ENCODE results near the gene SERPINB12. TPM values are rescaled to one million over a fixed set of nuclear protein-coding genes. Genes with fewer than 3 reads are reported as not detected.

SERPINB12 gene
- total and polyA plus RNA-seq, 2 donors (not counting 3 experiments of a cell fraction or from before 2014, with no cell fraction given): not detected

GRCh38 chr18:63523660-63524059 is 18.5 kb upstream of the SERPINB12 start:
- FAIRE-seq (no peak), DNase-seq (ENCODE audit: low read depth, low spot score) (no peak)
- Histone ChIP-seq H3K79me2 (ENCODE audit: control insufficient read depth, insufficient read depth, low read length) (no peaks in the 10 kb centered on the region), H3K9me1 (replicated peaks; ENCODE audit: control insufficient read depth, extremely low read depth, insufficient read depth, low read length) (no peaks in the 10 kb centered on the region), H2AFZ (ENCODE audit: low read depth, low read length) (no peak overlapping the region), H3K4me2 (ENCODE audit: insufficient read depth, low read length) (no peak overlapping the region), H3K27me3 (ENCODE audit: control insufficient read depth in 2 of 2, insufficient read depth in 2 of 2, low read length in 2 of 2) (peaks cover 5 to 14% of the 10 kb centered on the region in 2 experiments), H3K27ac (ENCODE audit: insufficient read depth, low read depth, low read length) (no peak overlapping the region), H3K36me3 (ENCODE audit: control insufficient read depth in 2 of 2, extremely low read depth in 1 of 2, insufficient read depth in 2 of 2, low read length in 2 of 2) (no peaks in the 10 kb centered on the region), H4K20me1 (replicated peaks; ENCODE audit: control insufficient read depth, extremely low read depth, insufficient read depth, low read length) (no peaks in the 10 kb centered on the region), H3K9ac (replicated peaks; ENCODE audit: extremely low read depth, insufficient read depth, low read length) (no peak overlapping the region), H3K4me3 (replicated peaks in 1 of 3; ENCODE audit: insufficient read depth in 1 of 3, low read depth in 1 of 3, low read length in 3 of 3) (no peak overlapping the region), H3K9me3 (replicated peaks; ENCODE audit: control insufficient read depth, insufficient read depth, low read length) (no peaks in the 10 kb centered on the region), H3K4me1 (ENCODE audit: control insufficient read depth, extremely low read depth, insufficient read depth, low read length) (no peaks in the 10 kb centered on the region)
- no peak for TF ChIP-seq MYC (IDR thresholded peaks at IDR 0.05; ENCODE audit: low read depth, low read length)
- TF ChIP-seq MAX (IDR thresholded peaks at IDR 0.05; ENCODE audit: insufficient read depth, insufficient read length): no peak
- TF ChIP-seq, protein P1, sequence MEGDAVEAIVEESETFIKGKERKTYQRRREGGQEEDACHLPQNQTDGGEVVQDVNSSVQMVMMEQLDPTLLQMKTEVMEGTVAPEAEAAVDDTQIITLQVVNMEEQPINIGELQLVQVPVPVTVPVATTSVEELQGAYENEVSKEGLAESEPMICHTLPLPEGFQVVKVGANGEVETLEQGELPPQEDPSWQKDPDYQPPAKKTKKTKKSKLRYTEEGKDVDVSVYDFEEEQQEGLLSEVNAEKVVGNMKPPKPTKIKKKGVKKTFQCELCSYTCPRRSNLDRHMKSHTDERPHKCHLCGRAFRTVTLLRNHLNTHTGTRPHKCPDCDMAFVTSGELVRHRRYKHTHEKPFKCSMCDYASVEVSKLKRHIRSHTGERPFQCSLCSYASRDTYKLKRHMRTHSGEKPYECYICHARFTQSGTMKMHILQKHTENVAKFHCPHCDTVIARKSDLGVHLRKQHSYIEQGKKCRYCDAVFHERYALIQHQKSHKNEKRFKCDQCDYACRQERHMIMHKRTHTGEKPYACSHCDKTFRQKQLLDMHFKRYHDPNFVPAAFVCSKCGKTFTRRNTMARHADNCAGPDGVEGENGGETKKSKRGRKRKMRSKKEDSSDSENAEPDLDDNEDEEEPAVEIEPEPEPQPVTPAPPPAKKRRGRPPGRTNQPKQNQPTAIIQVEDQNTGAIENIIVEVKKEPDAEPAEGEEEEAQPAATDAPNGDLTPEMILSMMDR (IDR thresholded peaks at IDR 0.05; ENCODE audit: extremely low read depth in 1 of 2, insufficient read depth in 1 of 2, low read depth in 1 of 2, low read length in 2 of 2): no peak
- TF ChIP-seq POLR2A (IDR thresholded peaks at IDR 0.05; ENCODE audit: low read depth, low read length): no peak
- TF ChIP-seq FOS (IDR thresholded peaks at IDR 0.05; ENCODE audit: borderline replicate concordance, insufficient read depth, low read length): no peak
- no peak for TF ChIP-seq GATA2 (IDR thresholded peaks at IDR 0.05; ENCODE audit: insufficient read depth, insufficient read length, low read depth, low read length)
- no peak for TF ChIP-seq POLR2AphosphoS5 (IDR thresholded peaks at IDR 0.05; ENCODE audit: insufficient read depth, low read depth, low read length)
- no peak for TF ChIP-seq EZH2 (IDR thresholded peaks at IDR 0.05; ENCODE audit: borderline replicate concordance, low read depth, low read length, severe bottlenecking)
- no peak for TF ChIP-seq JUN (IDR thresholded peaks at IDR 0.05; ENCODE audit: borderline replicate concordance, insufficient read depth, insufficient read length, low read depth)
- no TSS peak for BruUV-seq (replicated peaks)
- dilution Hi-C loops (cut with MboI; ENCODE audit: extremely low pct_ligation_motif_present, low sequenced_read_pairs): no loop called here
- CTCF ChIA-PET: interaction anchor here (1.0 to 1.3 kb wide), 2 partner anchors 320 to 413 kb away, joined by 4 to 8 read pairs; no protein-coding TSS in a partner anchor
- intact Hi-C loops (cut with micrococcal nuclease): no loop called here
- POLR2A ChIA-PET: no interaction called here

Measured in endothelial cell of umbilical vein (primary cell).